Glutamatergic neuron (in vitro differentiated cells): ENCODE measurements around the gene METTL5. TPM values are rescaled to one million over a fixed set of nuclear protein-coding genes. Genes with fewer than 3 reads are reported as not detected.

Experiments used
- DNase-seq: peaks from one replicate; pipeline ENCODE4 v3.0.0; 2022
- H3K27ac Mint-ChIP-seq: one replicate; pipeline ENCODE4 v1.8.0; 2020; ENCODE audit warnings: mild to moderate bottlenecking, mixed read lengths, inconsistent platforms; ENCODE audit not compliant: unreplicated experiment
- H3K27me3 Mint-ChIP-seq: one replicate; pipeline ENCODE4 v1.8.0; 2020; ENCODE audit warnings: mild to moderate bottlenecking, moderate library complexity, mixed read lengths, inconsistent platforms; ENCODE audit not compliant: unreplicated experiment
- H3K36me3 Mint-ChIP-seq: one replicate; pipeline ENCODE4 v1.8.0; 2020; ENCODE audit warnings: mild to moderate bottlenecking, mixed read lengths, inconsistent platforms; ENCODE audit not compliant: unreplicated experiment
- H3K4me1 Mint-ChIP-seq: one replicate; pipeline ENCODE4 v1.8.0; 2020; ENCODE audit warnings: mild to moderate bottlenecking, low read depth, mixed read lengths, inconsistent platforms; ENCODE audit not compliant: unreplicated experiment
- H3K4me3 Mint-ChIP-seq: one replicate; pipeline ENCODE4 v1.8.0; 2020; ENCODE audit warnings: mild to moderate bottlenecking, mixed read lengths, inconsistent platforms; ENCODE audit not compliant: unreplicated experiment
- H3K9me3 Mint-ChIP-seq: one replicate; pipeline ENCODE4 v1.8.0; 2020; ENCODE audit warnings: mild to moderate bottlenecking, moderate library complexity, mixed read lengths, inconsistent platforms; ENCODE audit not compliant: unreplicated experiment
- CTCF ChIP-seq: fragments of 200-600 bp; sonication (generic); IDR thresholded peaks from one replicate; pipeline ENCODE4 v1.5.0; 2021; ENCODE audit not compliant: partially characterized antibody, unreplicated experiment
- total RNA-seq: library from RNA; stranded (reverse); fragmentation: NEBNext Ultra II Directional; extraction: Animal tissue kit (Norgen Biotek cat#: 25700); gene quantifications from one replicate; pipeline ENCODE4 v1.2.1, GENCODE V29; 2021; ENCODE audit not compliant: unreplicated experiment

Gene METTL5
- total RNA-seq, 1 donor from 2014 or later = 34.0 TPM

DNA sequence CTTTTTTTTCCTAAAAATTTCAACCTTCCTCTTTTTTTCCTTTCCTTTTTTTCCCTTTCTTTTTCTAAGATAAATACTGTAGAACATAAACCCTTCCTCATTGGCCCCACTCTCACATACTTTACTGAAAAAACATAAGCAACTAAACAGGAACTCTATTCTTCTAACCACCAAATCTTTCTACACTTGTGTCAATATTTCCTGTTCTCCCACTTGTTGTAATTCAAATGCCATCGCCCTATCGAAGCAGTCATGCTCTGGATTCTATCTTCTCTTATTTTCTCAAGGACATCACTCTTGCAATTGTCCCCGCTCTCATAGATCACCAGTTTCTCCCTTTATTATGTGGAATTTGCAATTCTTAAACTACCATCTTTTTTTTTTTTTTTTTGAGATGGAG lies 46.3 kb downstream of the METTL5 start:
- H3K36me3 Mint-ChIP-seq = no peaks in the 10 kb centered on the region
- no peak overlapping the region for H3K27ac Mint-ChIP-seq
- H3K4me3 Mint-ChIP-seq = no peak overlapping the region
- H3K4me1 Mint-ChIP-seq = no peaks in the 10 kb centered on the region
- no peak for TF ChIP-seq CTCF
- DNase-seq = no peak
- H3K27me3 Mint-ChIP-seq = peaks cover 2% of the 10 kb centered on the region
- no peaks in the 10 kb centered on the region for H3K9me3 Mint-ChIP-seq

DNA sequence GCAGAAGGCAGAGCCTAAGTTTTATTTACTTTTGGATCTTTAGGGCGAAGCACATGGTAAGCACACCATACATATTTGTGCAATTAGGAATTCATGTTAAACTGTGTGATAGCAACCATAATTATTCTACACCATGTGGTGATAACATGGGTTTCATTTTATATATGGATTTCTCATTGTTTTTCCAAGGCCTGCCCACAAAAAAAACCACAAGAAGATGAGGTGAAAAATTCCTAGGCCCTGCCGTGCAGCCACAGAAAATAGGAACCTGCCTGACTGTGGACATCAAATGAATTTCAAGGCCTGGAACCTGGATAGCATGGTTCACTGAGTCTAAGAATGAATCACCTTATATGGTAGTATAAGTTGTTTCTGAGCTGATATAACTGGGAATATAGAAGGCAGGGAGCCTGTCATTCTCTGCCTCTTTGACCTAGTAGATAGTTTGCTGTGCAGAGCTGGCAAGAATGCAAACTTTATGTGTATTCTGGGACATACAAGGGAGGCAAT lies 48.4 kb downstream of the METTL5 start:
- Mint-ChIP-seq H3K4me1 (no peaks in the 10 kb centered on the region), H3K4me3 (no peak overlapping the region), H3K27me3 (no peaks in the 10 kb centered on the region), H3K36me3 (no peaks in the 10 kb centered on the region), H3K9me3 (no peaks in the 10 kb centered on the region), H3K27ac (no peak overlapping the region)
- TF ChIP-seq CTCF = no peak
- no peak for DNase-seq

- DNase-seq = no peak
- Mint-ChIP-seq H3K4me1 (no peaks in the 10 kb centered on the region), H3K27ac (no peak overlapping the region), H3K36me3 (no peaks in the 10 kb centered on the region), H3K27me3 (no peaks in the 10 kb centered on the region), H3K9me3 (no peaks in the 10 kb centered on the region), H3K4me3 (no peak overlapping the region)
- no peak for TF ChIP-seq CTCF
Measured at GRCh38 chr2:169775765-169776164, 48.9 kb downstream of the METTL5 start.

DNA sequence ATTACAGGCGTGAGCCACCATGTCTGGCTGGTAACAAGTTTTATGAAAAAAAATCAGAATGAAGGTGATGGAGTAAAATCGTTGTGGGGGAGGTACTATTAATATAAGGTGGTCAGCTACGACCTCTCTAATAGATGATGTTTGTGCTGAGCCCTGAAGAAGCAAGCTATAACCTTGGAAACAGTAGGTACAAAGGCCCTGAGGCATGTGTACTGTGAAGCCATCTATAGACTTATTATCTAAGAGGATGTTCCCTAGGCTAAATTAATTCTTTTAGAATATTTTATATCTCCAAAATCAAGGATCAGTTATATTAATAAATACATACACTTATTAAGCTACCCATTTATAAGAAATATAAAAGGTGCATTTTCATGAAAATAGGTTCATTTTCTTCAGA lies 49.4 kb downstream of the METTL5 start:
- no peak for DNase-seq
- TF ChIP-seq CTCF = no peak
- H3K27ac Mint-ChIP-seq = no peak overlapping the region
- H3K27me3 Mint-ChIP-seq = no peaks in the 10 kb centered on the region
- no peaks in the 10 kb centered on the region for H3K9me3 Mint-ChIP-seq
- no peaks in the 10 kb centered on the region for H3K4me1 Mint-ChIP-seq
- no peak overlapping the region for H3K4me3 Mint-ChIP-seq
- H3K36me3 Mint-ChIP-seq = no peaks in the 10 kb centered on the region

- DNase-seq = no peak
- Mint-ChIP-seq H3K27me3 (no peaks in the 10 kb centered on the region), H3K9me3 (no peaks in the 10 kb centered on the region), H3K4me1 (no peaks in the 10 kb centered on the region), H3K27ac (no peak overlapping the region), H3K4me3 (no peak overlapping the region), H3K36me3 (no peaks in the 10 kb centered on the region)
- TF ChIP-seq CTCF = no peak
Measured at GRCh38 chr2:169772651-169773050, 52.1 kb downstream of the METTL5 start.
